Endothelial cell of umbilical vein (primary cell): ENCODE data around the gene NACA2. TPM values are rescaled to one million over a fixed set of nuclear protein-coding genes. Genes with fewer than 3 reads are reported as not detected.

ENCODE experiments used
- BruUV-seq: library from RNA; stranded (reverse); fragments of 400-500 nt; replicated peaks from 2 replicates; lab custom pipeline; 2021; lab: Mats Ljungman, UMichigan
- CTCF ChIA-PET: fragments of 300-600, 350-600 bp; sonication (Branson Sonifier 250); formaldehyde crosslinking; loops from one replicate; lab custom pipeline; 2021; ENCODE audit warnings: antibody characterized with exemption, inconsistent platforms; lab: Charles Lee
- POLR2A ChIA-PET: fragments of 300-600, 350-600 bp; sonication (Branson Sonifier 250); formaldehyde crosslinking; loops from one replicate; lab custom pipeline; 2021; ENCODE audit warnings: antibody characterized with exemption, inconsistent platforms; lab: Charles Lee
- DNase-seq: peaks from one replicate; pipeline ENCODE4 v3.0.0-alpha.2; 2011; ENCODE audit warnings: low read depth, low spot score
- FAIRE-seq: peaks from 2 replicates; lab custom pipeline; 2011; peaks lifted over from hg19 to GRCh38; lab: Jason Lieb, UNC
- H2AFZ ChIP-seq: 2 replicates; pipeline ENCODE4 v1.6.0; 2012; ENCODE audit warnings: low read depth, low read length, control low read depth, inconsistent platforms
- H3K27ac ChIP-seq: 2 replicates; pipeline ENCODE4 v1.5.1; 2011; ENCODE audit warnings: low read depth, mild to moderate bottlenecking, control low read depth, low read length, moderate library complexity; ENCODE audit not compliant: insufficient read depth
- H3K27me3 ChIP-seq, 2 experiments: 2 replicates each; pipeline versions ENCODE4 v1.6.0 to v1.6.1; 2011; ENCODE audit warnings: low read length in 2 of 2, mixed read lengths in 1 of 2; ENCODE audit not compliant: control insufficient read depth in 2 of 2, insufficient read depth in 2 of 2
- H3K36me3 ChIP-seq, 2 experiments: 2 replicates in 1 of 2; 3 replicates in 1 of 2; pipeline ENCODE4 v1.5.1; 2011; ENCODE audit warnings: low read length in 2 of 2, mild to moderate bottlenecking in 1 of 2, moderate library complexity in 1 of 2; ENCODE audit not compliant: control insufficient read depth in 2 of 2, insufficient read depth in 2 of 2; ENCODE audit errors: extremely low read depth in 1 of 2
- H3K4me1 ChIP-seq: 3 replicates; pipeline ENCODE4 v1.5.1; 2011; ENCODE audit warnings: mild to moderate bottlenecking, low read length; ENCODE audit not compliant: control insufficient read depth, insufficient read depth; ENCODE audit errors: extremely low read depth
- H3K4me2 ChIP-seq: 2 replicates; pipeline ENCODE4 v1.6.1; 2011; ENCODE audit warnings: low read length, control low read depth, mixed read lengths; ENCODE audit not compliant: insufficient read depth
- H3K4me3 ChIP-seq, 3 experiments: fragments of 200-600 bp in 1 of 3; sonication (generic), shearing (Covaris generic) in 1 of 3; replicated peaks in 1 of 3; 2 replicates each; pipeline ENCODE4 v1.5.1; 2011 to 2016; ENCODE audit warnings: control low read depth in 3 of 3, low read length in 3 of 3, mild to moderate bottlenecking in 2 of 3, inconsistent platforms in 1 of 3, low read depth in 1 of 3, moderate library complexity in 1 of 3; ENCODE audit not compliant: insufficient read depth in 1 of 3
- H3K79me2 ChIP-seq: 2 replicates; pipeline ENCODE4 v1.6.0; 2012; ENCODE audit warnings: low read length, inconsistent platforms; ENCODE audit not compliant: control insufficient read depth, insufficient read depth
- H3K9ac ChIP-seq: replicated peaks from 2 replicates; pipeline ENCODE3; 2011; ENCODE audit warnings: low read length, control low read depth; ENCODE audit not compliant: insufficient read depth; ENCODE audit errors: extremely low read depth
- H3K9me1 ChIP-seq: replicated peaks from 3 replicates; pipeline ENCODE4 v1.6.0; 2011; ENCODE audit warnings: mild to moderate bottlenecking, low read length; ENCODE audit not compliant: control insufficient read depth, insufficient read depth; ENCODE audit errors: extremely low read depth
- H3K9me3 ChIP-seq: replicated peaks from 2 replicates; pipeline ENCODE4 v1.5.1; 2012; ENCODE audit warnings: low read length, inconsistent platforms; ENCODE audit not compliant: control insufficient read depth, insufficient read depth
- H4K20me1 ChIP-seq: replicated peaks from 2 replicates; pipeline ENCODE3; 2011; ENCODE audit warnings: mild to moderate bottlenecking, low read length; ENCODE audit not compliant: control insufficient read depth, insufficient read depth; ENCODE audit errors: extremely low read depth
- EZH2 ChIP-seq: IDR thresholded peaks from 2 replicates; pipeline ENCODE4 v1.6.1; 2012; ENCODE audit warnings: borderline replicate concordance, low read depth, mild to moderate bottlenecking, moderate library complexity, low read length, inconsistent platforms; ENCODE audit not compliant: severe bottlenecking
- FOS ChIP-seq: IDR thresholded peaks from 2 replicates; pipeline ENCODE4 v1.6.1; 2011; ENCODE audit warnings: mild to moderate bottlenecking, low read length, moderate library complexity, borderline replicate concordance; ENCODE audit not compliant: insufficient read depth
- GATA2 ChIP-seq: IDR thresholded peaks from 2 replicates; pipeline ENCODE4 v1.7.0; 2011; ENCODE audit warnings: low read depth, mild to moderate bottlenecking, moderate library complexity, mixed read lengths, low read length; ENCODE audit not compliant: insufficient read length, insufficient read depth
- JUN ChIP-seq: IDR thresholded peaks from 2 replicates; pipeline ENCODE4 v1.6.1; 2011; ENCODE audit warnings: borderline replicate concordance, low read depth; ENCODE audit not compliant: insufficient read length, insufficient read depth
- MAX ChIP-seq: IDR thresholded peaks from 2 replicates; pipeline ENCODE4 v1.6.1; 2011; ENCODE audit not compliant: insufficient read depth, insufficient read length
- MYC ChIP-seq: IDR thresholded peaks from one replicate; pipeline ENCODE4 v1.6.1; 2011; ENCODE audit warnings: mild to moderate bottlenecking, low read depth, low read length
- POLR2A ChIP-seq: IDR thresholded peaks from 2 replicates; pipeline ENCODE4 v1.6.1; 2012; ENCODE audit warnings: low read depth, mild to moderate bottlenecking, control low read depth, low read length
- POLR2AphosphoS5 ChIP-seq: IDR thresholded peaks from 2 replicates; pipeline ENCODE4 v1.6.1; 2012; ENCODE audit warnings: low read depth, mild to moderate bottlenecking, control low read depth, low read length, moderate library complexity; ENCODE audit not compliant: insufficient read depth
- dilution Hi-C: fragments of 300-500 bp; cut with MboI; formaldehyde crosslinking; loops from one replicate; pipeline ENCODE4 v1.15.0; 2019; ENCODE audit warnings: low sequenced_read_pairs; ENCODE audit not compliant: extremely low pct_ligation_motif_present
- intact Hi-C: fragments of 100-400 bp; cut with micrococcal nuclease; formaldehyde crosslinking; loops from one replicate; pipeline ENCODE4 v1.10.0; 2022
- polyA plus RNA-seq, 4 experiments: library from polyadenylated mRNA; depleted of rRNA in 3 of 4; stranded (reverse) in 3 of 4; unstranded in 1 of 4; fragments of >200 nt; gene quantifications; 2 replicates each; pipeline versions ENCODE4 v1.2.1 to v1.2.3, GENCODE V29; 2011 to 2012; ENCODE audit warnings: missing spikeins in 1 of 4
- total RNA-seq: library from RNA; stranded (reverse); gene quantifications from 2 replicates; pipeline ENCODE4 v1.2.3, GENCODE V29; 2021
- TF ChIP-seq, protein P1 (sequence below), 2 donors: IDR thresholded peaks; 1 replicate in 1 of 2; 2 replicates in 1 of 2; pipeline ENCODE4 v1.5.1; 2011; ENCODE audit warnings: low read length in 2 of 2, mild to moderate bottlenecking in 2 of 2, moderate library complexity in 2 of 2, control low read depth in 1 of 2, inconsistent platforms in 1 of 2, low read depth in 1 of 2; ENCODE audit not compliant: insufficient read depth in 1 of 2; ENCODE audit errors: extremely low read depth in 1 of 2

NACA2 gene
- total and polyA plus RNA-seq, 2 donors (not counting 3 experiments of a cell fraction or from before 2014, with no cell fraction given) = not detected

DNA sequence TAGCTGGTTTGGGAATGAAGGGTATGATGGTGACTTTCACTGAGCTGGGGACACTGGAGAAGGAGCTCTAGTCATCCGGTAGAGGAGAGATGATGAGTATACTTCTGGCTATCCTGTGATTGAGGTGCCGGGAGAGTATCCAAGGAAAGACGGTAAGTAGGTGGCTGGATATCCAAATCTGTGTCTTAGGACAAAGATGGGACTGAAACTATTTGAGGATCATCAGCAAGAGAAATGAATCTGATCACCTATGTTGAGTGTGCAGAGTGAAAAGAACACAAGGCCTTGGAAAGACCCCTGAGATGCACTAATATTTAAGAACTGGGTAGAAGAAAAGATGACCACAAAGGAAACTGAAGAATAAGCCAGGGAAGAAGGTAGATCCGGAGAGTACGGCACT lies 1.0 kb downstream of the NACA2 start:
- intact Hi-C loops = no loop called here
- H3K79me2 ChIP-seq = no peaks in the 10 kb centered on the region
- no peak overlapping the region for H3K4me3 ChIP-seq
- H3K27me3 ChIP-seq = peaks cover 2 to 4% of the 10 kb centered on the region in 2 experiments
- H3K9me1 ChIP-seq = no peaks in the 10 kb centered on the region
- DNase-seq = no peak
- no peak overlapping the region for H3K9ac ChIP-seq
- TF ChIP-seq, protein P1, sequence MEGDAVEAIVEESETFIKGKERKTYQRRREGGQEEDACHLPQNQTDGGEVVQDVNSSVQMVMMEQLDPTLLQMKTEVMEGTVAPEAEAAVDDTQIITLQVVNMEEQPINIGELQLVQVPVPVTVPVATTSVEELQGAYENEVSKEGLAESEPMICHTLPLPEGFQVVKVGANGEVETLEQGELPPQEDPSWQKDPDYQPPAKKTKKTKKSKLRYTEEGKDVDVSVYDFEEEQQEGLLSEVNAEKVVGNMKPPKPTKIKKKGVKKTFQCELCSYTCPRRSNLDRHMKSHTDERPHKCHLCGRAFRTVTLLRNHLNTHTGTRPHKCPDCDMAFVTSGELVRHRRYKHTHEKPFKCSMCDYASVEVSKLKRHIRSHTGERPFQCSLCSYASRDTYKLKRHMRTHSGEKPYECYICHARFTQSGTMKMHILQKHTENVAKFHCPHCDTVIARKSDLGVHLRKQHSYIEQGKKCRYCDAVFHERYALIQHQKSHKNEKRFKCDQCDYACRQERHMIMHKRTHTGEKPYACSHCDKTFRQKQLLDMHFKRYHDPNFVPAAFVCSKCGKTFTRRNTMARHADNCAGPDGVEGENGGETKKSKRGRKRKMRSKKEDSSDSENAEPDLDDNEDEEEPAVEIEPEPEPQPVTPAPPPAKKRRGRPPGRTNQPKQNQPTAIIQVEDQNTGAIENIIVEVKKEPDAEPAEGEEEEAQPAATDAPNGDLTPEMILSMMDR (IDR thresholded peaks at IDR 0.05; ENCODE audit: extremely low read depth in 1 of 2, insufficient read depth in 1 of 2, low read depth in 1 of 2, low read length in 2 of 2) = no peak
- TF ChIP-seq EZH2 (no peak), POLR2AphosphoS5 (no peak), POLR2A (no peak), MYC (no peak), MAX (no peak), FOS (no peak), JUN (no peak), GATA2 (no peak)
- ChIA-PET CTCF (interaction anchor here (0.9 kb wide), 1 partner anchor 869 kb away, joined by 3 read pairs; no protein-coding TSS in a partner anchor), POLR2A (no interaction called here)
- no peaks in the 10 kb centered on the region for H3K4me1 ChIP-seq
- no TSS peak for BruUV-seq
- no peak overlapping the region for H2AFZ ChIP-seq
- no peak for FAIRE-seq
- H4K20me1 ChIP-seq = no peaks in the 10 kb centered on the region
- H3K9me3 ChIP-seq = no peaks in the 10 kb centered on the region
- dilution Hi-C loops = no loop called here
- H3K36me3 ChIP-seq = no peaks in the 10 kb centered on the region
- H3K27ac ChIP-seq = no peak overlapping the region
- no peak overlapping the region for H3K4me2 ChIP-seq
